Measurements from ENCODE around the gene PANK4.

- TF ChIP-seq, protein P1, sequence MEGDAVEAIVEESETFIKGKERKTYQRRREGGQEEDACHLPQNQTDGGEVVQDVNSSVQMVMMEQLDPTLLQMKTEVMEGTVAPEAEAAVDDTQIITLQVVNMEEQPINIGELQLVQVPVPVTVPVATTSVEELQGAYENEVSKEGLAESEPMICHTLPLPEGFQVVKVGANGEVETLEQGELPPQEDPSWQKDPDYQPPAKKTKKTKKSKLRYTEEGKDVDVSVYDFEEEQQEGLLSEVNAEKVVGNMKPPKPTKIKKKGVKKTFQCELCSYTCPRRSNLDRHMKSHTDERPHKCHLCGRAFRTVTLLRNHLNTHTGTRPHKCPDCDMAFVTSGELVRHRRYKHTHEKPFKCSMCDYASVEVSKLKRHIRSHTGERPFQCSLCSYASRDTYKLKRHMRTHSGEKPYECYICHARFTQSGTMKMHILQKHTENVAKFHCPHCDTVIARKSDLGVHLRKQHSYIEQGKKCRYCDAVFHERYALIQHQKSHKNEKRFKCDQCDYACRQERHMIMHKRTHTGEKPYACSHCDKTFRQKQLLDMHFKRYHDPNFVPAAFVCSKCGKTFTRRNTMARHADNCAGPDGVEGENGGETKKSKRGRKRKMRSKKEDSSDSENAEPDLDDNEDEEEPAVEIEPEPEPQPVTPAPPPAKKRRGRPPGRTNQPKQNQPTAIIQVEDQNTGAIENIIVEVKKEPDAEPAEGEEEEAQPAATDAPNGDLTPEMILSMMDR (IDR thresholded peaks at IDR 0.05; ENCODE audit: low read depth, low read length, poor library complexity, severe bottlenecking): no peak
- TF ChIP-seq EZH2phosphoT487 (IDR thresholded peaks at IDR 0.05; ENCODE audit: borderline replicate concordance, low read length): no peak
Observed at GRCh38 chr1:2474104-2474844, 52.1 kb downstream of the PANK4 start.

Data from DOHH2 (cell line).